Retina (tissue), 1 donor: ENCODE results near the gene MIB2.
A peak's percentile ranks its signal among the peaks of the same experiment; 100 is the strongest.

Experiments used
- DNase-seq: peaks from one replicate; pipeline ENCODE4 v3.0.0-alpha.2; 2016

MIB2 gene

GRCh38 chr1:1614954-1615255 is 395 bp upstream of the MIB2 start:
- DNase-seq: no peak

GRCh38 chr1:1616045-1616790 is 918 bp downstream of the MIB2 start:
- DNase-seq: peak; percentile 12

- DNase-seq: no peak
Measured at GRCh38 chr1:1616838-1617237, 1.5 kb downstream of the MIB2 start.

DNA sequence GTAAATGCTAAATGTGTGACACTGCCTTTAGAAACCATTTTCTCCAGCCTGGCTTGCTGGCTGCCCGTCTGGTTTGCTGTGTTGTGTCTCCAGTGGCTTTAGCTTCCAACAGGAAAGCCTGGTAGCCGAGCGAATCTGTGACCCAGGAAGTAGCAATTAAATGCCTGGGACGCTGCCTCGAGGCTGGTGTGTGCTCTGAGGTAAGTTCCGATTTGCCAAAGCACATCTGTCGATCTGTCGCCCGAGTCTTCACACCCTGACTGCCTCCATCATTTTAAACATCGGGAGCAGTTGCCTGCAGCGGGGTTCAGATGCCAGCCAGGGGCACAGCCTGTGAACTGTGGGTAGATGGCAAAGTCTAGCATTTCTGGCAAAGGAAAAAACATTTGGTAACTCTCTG is 2.2 kb downstream of the MIB2 start:
- DNase-seq: no peak

GRCh38 chr1:1617925-1618324 is 2.6 kb downstream of the MIB2 start:
- no peak for DNase-seq

DNA sequence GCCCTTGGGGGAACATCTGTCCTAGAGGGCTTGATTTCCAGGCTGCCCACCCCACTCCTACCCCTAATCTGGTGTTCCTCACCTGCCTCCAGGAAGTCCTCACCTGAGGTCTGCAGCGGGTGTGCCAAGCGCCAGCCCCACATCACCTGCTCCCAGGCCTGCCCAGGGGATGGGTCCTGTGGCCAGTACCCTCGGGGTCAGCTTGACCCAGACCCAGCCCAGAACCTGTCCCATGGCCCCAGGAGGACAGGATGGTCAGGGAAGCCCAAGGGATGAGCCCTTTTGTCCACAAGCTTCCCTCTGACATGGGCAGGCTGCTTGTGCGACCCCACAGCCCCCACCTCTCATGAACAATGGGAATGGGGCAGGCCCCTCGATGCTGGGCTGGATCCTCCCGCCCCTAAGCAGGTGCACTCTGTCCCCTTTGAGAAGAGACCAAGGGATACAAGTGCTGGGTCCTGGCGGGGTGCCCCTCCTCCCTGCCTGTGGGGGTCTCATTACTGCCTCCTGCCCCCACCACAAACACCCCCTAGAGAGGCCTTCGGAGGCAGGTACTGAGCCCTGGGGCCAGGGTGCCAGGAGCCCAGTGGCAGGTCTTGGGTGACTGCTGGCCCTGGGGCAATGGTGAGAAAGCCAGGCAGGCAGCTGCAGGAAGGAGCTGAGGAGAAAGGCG is 3.2 kb downstream of the MIB2 start:
- DNase-seq: no peak

DNA sequence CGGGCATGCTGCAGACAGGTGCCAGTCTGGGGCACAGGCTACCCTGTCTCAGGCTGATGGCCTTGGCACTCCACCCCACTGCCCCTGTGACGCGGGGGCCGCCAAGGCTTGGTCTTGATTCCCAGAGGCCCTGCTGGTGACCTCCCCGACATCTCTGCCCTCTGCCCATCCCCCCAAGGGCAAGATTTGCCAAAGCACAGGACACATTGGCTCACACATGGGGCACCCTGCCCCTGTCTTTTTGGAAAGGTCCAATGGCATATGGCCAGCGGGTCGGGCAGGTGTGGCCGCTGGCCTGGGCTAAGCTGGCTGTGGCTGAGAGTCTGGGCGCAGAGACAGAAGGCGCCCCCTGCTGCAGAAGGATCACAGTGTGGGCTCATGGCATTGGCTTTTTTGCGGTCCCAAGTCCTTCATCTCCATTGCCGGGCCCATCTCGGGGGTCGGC is 4.6 kb downstream of the MIB2 start:
- no peak for DNase-seq

- DNase-seq: no peak
Measured at GRCh38 chr1:1620433-1621139, 5.3 kb downstream of the MIB2 start.

DNA sequence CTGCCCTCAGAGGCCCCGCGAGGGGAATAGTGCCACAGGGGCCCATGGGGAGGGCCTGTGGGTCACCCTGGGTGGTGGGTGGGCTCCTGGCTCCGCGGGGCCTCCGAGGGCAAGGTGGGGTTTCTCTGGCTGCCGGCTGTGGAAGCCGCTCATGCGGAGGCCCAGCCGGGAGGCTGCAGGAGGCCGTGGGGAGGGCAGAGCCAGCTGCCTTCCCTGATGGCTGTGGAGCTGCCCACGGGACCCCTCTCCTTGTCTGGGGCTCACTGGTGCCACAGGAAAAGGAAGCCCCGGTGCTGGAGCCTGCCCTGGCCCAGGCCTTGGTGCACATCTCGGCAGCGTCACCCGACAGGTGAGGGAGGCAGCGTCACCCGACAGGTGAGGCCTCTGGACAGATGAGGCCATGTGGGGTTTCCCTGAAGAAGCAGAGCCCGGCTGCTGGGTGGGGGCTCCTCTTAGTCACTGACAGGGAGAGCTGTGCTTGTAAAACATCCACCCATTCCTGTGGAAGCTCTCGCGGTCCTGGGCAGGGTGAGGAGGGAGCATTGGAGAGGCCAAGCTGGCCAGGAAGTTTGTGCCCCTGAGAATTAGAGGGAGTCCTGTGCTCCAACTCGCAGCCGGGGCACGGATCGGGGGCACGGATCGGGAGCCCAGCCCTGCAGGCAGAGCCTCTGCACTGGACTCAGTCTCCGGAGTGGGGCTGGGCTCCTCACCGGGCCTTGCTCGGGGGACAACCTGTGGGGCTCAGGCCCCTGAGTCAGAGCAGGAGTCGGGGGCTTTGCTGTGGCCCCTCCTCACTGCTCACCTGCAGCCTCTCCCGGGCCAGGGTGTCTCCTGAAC is 6.1 kb downstream of the MIB2 start:
- no peak for DNase-seq

DNA sequence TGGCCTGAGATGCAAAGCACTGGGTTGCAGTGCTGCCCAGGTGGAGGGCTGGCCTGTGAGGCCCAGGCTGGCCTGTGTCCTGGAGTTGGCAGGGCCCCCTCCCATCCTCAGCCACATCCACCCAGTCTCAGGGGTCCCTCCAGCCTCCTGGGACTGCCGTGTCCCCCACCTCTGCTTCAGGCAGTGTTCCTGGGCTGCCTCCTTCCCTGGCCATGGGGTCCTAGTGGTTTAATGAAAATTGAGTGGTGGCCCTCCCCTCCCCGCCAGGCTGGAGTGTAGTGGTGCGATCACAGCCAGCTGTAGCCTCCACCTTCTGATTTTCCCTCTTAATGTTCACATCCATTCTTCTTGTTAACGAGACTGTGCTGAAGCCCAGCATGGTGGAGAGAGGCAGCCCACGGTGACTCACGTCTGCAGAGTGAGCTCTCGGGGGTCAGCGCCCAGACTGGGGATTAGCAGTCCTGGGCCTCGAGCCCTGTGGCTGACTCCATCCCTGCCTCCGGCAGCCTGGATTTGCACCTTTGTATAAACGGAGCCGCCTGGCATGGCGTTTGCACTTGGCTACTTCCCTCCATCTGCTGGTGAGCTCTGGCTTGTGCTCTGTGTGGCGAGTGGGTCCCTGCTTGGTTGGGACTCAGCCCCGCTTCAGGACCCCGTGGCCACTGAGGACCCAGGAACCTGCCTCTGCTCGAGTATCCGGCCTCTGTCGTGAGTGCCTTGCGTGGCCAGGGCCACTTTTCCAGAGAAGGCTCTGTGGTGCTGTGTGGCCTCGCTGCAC is 6.9 kb downstream of the MIB2 start:
- DNase-seq: no peak

DNA sequence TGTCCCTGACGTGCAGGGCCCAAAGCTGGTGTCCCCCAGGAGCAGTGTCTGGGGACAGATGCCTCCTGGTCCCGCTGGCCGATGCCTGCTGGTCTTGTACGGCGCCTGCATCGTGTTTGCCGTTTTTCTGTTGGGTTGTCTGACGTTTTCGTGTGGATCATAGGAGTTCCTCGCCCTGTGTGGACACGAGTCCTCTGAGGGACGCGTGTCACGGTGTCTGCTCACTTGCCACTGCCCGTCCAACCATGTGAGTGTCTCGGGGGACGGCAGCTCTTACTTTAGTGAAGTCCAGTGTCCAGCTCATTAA is 7.4 kb downstream of the MIB2 start:
- no peak for DNase-seq

GRCh38 chr1:1623181-1623630 is 7.9 kb downstream of the MIB2 start:
- DNase-seq: no peak

GRCh38 chr1:1623631-1624442 is 8.5 kb downstream of the MIB2 start:
- DNase-seq: no peak

DNA sequence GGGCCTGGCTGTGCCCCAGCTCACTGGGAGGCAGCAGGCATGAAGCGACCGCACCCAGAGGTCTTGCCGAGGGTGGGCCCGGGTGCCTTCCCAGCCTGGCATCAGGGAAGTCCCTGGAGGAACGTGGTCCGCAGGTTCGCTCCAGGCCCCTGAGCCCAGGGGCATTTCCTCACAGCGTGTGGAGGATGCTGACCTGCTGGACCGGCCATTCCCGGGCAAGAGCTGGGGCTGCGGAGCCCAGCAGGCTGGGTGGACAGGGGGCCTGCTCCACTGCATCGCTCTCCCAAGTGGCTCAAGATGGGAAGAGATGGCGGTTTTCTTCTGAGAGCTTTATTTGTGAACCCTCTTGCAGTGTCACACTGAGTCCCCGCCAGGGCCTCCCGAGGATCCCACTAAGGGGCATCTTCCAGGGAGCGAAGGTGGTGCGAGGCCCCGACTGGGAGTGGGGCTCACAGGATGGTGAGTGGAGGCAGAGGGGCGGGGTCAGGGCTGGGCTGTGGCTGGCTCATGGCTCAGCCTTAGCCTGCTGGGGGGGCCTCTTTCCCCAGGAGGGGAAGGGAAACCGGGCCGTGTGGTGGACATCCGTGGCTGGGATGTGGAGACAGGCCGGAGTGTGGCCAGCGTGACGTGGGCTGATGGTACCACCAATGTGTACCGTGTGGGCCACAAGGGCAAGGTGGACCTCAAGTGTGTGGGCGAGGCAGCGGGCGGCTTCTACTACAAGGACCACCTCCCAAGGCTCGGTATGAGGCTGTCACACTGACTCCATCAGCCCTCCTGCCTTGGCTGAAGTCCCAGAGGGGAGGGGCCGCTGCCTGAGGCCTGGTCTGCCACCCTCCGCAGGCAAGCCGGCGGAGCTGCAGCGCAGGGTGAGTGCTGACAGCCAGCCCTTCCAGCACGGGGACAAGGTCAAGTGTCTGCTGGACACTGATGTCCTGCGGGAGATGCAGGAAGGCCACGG is 9.4 kb downstream of the MIB2 start:
- no peak for DNase-seq

DNA sequence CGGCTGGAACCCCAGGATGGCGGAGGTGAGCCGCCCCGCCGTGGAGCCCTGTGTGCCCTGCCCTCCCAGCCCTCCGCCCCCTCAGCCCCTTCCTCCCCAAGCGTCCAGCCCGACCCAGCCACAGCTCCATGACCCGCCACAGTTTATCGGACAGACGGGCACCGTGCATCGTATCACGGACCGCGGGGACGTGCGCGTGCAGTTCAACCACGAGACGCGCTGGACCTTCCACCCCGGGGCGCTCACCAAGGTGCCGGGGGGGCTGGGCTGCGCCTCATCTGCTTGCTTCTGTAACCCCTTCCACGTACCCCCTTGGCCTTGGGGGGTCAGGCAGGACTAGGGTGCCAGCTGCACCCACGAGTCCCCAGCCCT is 10.1 kb downstream of the MIB2 start:
- no peak for DNase-seq

- no peak for DNase-seq
Measured at GRCh38 chr1:1625824-1626206, 10.5 kb downstream of the MIB2 start.

DNA sequence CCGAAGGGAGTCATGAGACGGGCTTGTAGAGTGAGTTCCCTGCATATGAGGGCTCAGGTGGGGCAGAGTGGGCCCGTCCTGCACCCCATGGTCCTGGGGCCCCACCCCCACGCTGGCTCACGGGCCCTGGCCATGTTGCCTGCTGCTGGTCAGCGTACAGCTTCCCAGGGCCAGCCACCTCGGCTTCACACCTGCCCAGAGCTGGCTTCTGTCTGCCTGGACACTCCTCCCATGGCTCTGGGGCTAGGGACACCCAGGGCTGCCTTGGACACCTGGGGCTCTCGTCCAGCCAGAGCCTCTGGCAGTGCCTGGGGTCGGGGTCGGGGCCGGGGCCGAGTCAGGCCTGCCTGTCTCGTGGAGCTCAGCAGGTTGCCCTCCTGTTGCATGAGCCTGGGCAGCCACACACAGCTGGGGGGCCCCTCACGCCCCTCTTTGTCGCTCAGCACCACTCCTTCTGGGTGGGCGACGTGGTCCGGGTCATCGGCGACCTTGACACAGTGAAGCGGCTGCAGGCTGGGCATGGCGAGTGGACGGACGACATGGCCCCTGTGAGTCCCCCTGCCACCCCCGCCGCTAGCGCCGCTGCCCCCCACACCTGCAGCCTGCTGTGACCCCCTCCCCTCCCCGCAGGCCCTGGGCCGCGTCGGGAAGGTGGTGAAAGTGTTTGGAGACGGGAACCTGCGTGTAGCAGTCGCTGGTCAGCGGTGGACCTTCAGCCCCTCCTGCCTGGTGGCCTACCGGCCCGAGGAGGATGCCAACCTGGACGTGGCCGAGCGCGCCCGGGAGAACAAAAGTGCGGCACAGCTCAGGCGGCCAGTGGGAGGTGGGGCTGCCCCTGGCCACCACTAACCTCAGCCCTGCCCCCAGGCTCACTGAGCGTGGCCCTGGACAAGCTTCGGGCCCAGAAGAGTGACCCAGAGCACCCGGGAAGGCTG is 11.2 kb downstream of the MIB2 start:
- DNase-seq: no peak

- DNase-seq: no peak
Measured at GRCh38 chr1:1627261-1627828, 12.0 kb downstream of the MIB2 start.
